HG03135 (cell line): ENCODE results near the gene ANG.
"Not testable (repeated sequence)": the region's sequence is repeated elsewhere in the genome, so short reads cannot be mapped to it uniquely, and the experiment has no call there.

Experiments
- ATAC-seq: cut with Tn5 transposase; IDR thresholded peaks from one replicate; pipeline ENCODE4 v1.9.1; 2021; ENCODE audit warnings: mild to moderate bottlenecking, moderate library complexity; ENCODE audit not compliant: unreplicated experiment

Gene ANG

DNA sequence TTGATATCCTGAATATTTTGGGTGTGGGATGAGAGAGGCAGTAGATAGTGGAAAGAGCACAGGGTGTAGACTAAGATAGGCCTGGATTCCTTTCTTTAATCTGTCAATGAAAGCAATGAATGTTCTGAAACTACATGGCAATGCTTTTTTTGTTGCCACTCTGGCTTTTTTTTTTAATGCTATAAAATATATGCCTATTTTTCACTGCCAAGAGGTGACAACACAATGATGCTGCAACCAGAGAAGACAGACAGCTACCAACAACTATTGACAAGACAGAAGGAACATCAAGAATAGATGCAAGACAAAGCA, 9.4 kb downstream of the ANG start:
- ATAC-seq: no peak

DNA sequence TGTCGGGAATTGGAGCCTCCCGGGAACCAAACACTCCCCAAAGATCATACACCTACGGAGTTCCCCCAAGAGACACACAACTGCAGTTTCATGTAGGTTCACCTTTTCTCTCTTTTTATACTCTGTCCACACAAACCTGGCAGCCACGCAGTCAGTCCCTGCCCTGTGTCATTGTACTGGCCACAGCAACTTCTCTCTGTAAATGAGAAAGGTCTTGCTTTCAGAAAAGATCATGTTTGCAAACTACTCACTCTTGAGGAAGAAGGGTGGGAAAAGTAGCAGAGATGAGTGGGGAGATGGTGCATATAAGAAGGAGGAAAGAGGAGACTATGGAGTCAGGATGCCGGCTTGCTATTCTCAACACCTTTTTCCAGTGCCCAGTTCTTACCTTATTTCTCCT, 10.4 kb downstream of the ANG start:
- no peak for ATAC-seq

DNA sequence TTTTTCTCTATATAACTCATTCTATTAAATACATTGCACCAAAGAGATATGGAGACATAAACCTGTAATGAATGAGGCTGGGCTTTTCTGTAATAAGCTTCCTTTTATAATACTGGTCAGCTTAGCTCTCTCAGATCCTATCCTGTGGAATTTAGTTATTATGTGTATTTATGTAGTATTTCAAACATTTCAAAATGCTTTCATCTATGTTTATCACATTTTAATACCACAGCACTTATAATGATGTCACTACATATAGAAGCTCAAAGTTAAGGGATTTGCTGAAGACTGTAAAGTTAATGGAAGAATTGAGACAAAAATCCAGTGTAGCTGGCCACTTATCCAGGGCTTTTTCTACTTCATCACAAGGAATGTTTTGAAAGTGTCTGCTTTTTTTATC, 11.4 kb downstream of the ANG start:
- no peak for ATAC-seq

DNA sequence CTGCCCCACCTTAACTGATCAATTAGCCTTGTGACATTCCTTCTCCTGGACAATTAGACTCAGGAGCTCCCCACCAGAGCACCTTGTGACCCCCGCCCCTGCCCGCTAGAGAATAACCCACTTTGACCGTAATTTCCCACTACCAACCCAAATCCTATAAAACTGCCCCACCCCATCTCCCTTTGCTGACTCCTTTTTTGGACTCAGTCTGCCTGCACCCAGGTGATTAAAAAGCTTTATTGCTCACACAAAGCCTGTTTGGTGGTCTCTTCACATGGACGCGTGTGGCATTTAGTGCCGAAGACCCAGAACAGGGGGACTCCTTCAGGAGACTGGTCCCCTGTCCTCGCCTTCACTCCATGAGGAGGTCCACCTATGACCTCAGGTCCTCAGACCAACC, 12.4 kb downstream of the ANG start:
- not testable (repeated sequence) for ATAC-seq

DNA sequence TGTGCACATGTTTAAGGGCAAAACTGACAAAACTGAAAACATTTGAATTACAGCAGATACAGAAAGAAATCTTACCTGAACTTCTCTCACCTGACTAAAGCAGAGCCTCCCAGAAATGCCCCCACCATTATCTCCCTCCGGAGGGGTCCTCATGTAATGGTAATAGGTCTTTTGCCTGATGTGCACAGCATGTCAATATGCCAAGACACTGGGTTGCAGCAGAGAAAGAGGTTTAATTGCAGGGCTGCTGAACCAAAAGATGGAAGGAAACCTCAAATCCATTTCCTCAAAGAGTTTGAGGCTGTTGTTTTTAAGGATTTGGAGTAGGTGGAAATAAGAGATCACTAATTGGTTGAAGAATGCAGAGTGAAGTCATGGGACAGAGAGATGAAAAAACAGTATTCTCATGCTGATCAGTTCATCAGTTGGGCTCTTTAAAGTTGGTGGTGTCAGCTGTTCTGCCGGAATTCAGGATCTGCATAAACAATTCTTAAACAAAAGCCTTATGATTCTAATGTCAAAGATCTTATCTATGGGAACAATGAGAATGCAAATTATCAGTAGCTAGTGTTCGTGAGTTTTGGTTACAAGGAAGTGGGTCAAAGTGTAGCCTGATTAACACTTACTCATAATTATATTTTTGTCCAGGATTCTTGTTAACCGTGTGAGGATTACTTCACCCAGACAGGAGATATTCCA, 18.2 kb downstream of the ANG start:
- ATAC-seq: no peak

DNA sequence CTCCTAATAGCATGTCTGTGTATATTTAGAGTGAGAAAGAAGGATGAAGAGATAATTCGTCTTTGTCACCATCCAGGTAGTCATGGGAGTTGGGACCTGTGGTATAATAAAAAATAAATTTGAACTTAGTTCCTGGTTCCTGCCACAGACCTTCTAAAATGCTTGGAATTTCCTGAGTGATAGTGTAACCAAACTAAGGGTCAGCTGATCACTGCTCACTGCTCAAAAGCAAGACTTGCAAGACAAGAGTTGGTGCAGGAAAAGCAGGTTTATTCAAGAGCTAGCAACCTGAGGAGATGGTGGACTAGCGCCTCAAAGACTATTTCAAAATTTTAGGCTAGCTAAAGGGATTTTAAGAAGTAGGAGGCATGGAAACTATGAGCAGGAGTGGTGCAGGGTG, 19.1 kb downstream of the ANG start:
- ATAC-seq: no peak

DNA sequence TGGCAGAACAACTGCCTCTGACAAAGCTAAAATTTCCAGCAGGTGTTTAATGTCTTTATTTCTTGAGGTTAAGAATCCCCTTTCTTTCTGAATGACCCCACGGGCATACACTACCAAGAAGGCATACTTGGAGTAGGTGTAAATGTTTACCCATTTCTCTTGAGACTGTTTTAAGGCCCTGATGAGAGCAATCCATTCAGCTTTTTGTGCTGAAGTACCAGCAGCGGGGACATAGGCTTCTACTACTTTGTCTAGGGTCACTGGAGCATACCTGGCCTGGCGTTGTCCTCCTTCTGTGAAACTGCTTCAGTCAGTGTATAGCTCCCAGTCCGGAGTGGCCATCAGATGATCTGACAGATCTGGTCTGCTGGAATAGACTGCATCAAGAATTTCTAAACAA, 22.7 kb downstream of the ANG start:
- ATAC-seq: no peak

DNA sequence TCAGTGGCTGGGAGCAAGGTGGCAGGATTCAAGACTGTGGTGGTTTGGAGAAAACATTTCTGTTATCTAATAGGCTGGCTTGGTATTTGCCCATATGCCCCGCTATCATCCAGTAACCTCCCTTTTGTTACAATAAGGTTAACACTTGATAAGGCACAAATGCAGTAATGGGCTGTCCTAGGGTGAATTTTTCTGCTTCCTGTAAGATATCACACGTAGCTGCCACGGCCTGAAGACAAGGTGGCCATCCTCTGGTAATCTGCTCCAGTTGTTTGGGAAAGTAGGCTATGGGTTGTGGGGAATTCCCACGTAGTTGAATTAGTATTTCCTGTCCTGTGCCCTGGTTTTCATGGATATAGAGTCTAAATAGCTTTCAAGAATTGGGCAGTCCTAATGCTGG, 23.1 kb downstream of the ANG start:
- no peak for ATAC-seq

DNA sequence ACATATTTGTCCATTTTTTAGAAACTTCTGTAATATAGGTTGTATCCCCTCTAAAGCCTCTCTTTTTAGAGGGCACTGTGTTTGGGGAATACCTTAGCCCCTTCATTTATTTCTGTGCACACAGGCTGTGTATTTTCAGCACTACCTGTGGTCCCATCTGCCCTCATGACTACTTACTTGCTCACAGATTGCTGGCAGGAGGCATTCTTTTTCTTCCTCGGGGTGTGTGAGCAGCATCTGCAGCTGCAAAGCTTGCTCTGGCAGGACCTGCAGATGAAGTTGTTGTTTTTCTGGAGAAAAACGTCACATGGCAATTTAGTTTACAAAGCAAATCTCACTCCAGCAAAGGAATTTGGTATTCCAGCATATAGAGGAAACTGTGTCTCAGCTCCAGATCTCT, 24.3 kb downstream of the ANG start:
- ATAC-seq: no peak

DNA sequence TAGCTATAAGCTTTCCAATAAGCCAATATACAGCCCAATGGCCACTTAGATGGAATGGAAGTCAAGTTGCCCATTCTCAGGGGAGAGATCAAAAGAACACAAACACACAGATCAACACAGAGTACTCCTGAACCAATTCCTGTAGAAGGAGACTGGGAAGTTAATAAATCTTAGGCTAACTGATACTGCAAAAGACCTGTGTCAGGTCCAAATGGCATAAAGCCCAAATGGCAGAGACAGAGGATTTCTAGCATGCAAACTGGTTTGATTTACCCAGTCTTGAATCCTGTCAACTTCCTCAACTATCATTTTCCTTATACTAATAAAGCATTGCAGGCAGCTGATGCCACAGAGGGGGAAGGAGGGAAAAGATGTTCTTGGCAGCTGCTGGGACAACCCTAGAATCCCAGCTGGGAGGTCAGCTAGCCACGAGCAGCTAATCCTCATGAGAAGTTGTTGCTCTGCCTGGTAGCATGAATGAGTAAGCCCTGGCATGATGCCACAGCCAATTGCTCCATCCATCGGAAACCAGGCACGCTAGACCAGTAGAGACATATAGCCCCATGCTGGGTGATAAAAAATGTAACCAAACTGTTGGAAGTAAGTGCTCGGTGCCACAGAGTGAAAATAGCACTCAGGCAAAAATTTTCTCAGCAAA, 26.2 kb downstream of the ANG start:
- no peak for ATAC-seq

DNA sequence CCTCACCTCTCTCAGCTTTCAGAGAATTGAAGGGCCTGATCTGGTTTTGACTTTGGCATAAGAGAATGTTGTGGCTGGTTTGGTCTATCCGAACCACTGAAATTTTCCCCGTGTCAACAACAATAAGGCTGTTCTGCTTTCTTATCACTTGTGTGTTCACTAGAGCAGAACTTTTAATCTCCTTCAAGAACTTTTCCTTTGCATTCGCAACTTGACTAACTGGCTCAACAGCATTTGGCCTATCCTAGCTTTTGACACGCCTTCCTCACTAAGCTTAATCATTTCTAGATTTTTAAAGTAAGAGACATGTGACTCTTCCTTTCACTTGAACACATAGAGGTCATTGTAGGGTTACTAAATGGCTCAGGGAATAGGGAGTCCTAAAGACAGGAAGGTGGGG, 31.2 kb downstream of the ANG start:
- no peak for ATAC-seq

DNA sequence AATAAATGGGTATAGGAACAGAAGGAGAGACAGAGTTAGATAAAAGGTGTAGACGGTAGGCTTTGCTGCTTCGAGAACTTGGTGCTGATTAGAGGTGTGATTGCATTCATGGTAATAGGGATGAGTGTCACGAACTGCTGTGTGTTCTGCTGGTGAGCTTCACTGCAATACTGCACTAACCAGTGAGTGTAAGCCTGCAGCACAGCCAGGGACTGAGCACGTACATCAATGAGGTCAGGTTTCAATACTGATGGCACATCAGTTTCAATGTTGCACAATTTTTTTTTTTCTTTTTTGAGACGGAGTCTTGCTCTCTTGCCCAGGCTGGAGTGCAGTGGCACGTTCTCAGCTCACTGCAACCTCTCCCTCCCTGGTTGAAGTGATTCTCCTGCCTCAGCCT, 32.2 kb downstream of the ANG start:
- no peak for ATAC-seq

DNA sequence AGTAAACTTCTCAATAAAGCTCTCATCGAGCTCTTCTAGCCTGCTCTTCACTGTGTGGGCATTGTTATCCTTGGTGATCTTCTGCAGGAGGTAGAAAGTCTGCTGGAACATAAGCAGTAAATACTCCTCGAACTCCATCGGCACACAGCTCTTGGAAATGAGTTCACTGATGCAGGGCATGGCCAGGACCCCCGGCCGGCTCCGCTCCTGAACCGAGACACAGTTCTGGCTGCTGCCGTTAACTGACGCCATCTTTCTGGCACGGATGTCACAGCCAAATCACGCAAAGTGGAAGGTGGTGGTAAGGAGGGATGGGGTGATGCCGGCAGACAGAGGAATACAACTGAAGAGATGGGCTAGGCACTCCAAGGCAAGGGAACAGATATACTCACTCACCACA, 33.5 kb downstream of the ANG start:
- no peak for ATAC-seq

DNA sequence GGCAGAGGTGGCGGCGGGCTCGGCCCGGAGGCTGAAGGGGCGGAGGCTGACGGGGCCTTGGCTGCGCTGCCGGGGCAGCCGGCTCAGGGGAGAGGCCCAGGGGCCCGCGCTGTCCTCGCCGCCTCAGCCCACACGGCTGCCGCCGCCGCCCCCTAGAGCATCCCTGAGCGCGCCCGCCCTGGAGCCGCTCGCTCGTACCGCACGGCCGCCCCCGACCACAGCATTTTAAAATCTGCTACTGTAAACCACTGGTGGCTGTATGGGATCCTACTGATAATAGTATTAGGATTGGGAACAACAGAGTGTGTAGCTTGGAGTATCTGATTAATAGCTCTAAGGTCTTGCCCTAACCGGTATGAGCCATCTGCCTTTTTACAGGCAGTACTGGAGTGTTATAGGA, 34.9 kb downstream of the ANG start:
- no peak for ATAC-seq

DNA sequence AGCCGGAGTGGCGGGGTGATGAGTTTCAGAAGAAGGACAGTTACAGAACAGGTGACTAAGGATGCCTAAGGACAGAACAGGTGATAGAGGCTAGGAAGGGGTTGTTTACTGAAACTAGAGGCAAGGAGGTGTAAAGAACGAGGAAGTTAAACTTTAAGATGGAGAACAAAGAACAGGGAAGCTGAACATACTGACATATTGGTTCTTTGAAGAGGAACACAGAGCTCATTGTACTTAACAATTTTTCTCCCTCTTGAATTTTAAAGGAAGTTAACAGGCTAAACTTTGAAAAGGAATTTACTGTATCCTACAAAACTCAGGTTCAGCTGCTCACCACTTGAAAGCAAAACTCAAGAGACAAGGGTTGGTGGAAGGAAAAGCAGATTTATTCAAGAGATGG, 37.6 kb downstream of the ANG start:
- ATAC-seq: not testable (repeated sequence)

DNA sequence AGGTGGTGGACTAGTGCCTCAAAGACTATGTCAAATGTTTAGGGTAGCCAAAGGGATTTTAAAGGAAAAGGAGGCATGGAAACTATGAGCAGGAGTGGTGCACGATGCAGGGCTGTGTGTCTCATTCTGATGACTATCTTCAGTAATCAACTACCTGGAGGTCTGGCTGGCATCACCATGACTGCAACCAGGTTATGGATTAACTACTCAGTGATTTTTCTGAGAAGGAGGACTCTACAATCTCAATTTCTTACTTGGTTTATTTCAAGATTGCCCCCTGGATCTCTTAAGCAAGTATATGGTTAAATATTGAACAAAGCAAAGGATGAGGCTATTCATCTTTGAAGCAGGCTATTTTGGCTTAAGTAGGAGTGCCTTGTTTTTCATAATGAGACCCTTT, 38.0 kb downstream of the ANG start:
- ATAC-seq: no peak

DNA sequence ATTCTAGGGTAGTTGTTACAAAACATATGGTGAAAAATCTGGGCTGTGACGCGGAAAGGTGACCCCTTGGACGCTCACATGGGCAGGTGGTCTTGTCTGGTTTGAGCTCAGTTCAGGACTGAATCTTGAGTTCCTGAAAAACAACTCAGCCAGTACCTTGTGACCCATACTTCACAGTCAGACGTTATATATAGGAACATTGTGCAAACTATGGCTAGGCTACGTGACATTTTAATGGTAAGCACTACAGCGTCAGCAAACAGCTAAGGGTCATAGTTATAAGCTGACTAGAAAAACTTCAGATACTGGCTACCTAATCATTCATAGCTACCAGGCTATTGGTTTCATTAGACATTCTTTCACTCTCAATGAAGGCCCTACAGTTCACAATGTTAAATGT, 42.3 kb downstream of the ANG start:
- ATAC-seq: no peak

DNA sequence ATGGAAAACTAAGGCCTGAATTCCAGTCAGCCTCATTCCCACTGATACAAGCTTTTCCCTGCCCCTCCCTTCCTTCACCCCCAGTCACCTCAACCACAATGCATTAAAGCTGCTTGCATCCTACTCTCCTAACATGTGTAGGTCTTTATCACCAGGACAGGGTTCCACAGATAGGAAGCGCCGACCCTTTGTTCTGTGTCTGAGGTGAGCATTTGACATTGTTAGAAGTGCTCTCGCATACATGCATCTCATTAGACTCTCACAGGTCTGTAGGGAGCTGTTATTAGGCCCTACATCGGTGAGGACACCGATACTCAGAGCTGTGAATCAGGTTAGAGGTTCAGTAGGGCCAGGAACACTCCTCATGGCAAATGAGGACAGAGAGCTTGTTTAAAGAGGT, 43.9 kb downstream of the ANG start:
- ATAC-seq: no peak

DNA sequence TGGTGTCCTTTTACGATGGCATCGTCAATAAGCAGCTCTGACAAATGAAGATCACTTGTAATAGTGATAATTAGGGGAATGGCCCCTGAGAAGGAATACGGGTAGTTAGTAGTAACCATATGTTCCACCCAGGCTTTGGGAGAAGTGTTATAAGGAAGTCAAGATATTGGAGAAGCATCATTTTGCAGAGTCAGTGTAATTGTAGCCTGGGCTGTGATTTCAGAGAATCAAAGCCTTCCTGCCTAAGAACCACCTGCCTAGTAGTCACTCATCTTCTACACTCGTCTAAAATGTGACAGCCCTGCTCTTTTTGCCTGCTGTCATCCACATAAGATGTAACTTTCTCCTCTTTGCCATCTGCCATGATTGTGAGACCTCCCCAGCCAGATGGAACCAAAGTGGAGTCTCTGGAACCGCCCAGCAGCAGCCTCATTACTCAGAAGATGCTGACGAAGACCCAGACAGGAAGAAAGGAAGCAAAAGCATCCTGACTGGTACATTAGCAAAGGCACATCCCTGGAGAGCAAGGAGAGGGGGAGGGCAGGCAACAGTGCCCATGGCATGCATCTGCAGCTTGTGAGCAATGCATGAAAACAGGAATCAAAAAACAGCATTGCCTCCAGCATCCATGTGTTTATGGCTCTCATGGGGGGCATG, 44.5 kb downstream of the ANG start:
- no peak for ATAC-seq

DNA sequence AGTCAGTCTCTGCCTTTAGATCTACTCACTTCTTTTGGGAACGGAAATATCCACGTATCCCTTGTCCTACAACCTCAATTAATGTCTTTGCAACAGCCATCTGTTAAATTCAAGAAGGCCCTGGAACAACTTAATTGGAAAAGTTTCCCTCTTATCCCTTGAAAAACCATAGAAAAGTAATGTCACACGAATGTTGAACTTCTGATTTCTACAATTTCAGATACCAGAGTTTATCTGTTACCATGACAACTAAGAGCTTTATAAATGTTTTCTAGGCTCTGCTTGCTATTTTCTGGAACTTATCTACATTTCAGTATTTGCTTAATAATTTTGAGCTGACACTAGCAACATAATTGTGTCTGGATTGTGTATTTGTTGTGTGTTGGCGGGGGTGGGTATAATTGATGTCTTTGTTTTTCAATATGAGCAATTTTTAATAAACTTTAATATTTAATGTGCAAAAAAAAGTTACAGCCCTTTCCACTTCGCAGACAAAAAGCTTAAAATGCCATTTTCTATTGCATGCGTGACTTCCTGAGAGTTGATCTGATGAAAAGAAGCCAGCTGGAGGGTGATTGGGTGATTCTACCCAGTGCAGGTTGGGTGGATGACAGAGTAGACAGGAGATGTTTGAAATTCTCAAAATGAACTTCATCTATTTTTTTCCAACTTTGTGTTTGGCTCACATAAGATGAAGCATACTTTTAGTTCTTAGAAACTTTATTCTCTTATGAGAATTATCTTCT, 45.3 kb downstream of the ANG start:
- no peak for ATAC-seq

DNA sequence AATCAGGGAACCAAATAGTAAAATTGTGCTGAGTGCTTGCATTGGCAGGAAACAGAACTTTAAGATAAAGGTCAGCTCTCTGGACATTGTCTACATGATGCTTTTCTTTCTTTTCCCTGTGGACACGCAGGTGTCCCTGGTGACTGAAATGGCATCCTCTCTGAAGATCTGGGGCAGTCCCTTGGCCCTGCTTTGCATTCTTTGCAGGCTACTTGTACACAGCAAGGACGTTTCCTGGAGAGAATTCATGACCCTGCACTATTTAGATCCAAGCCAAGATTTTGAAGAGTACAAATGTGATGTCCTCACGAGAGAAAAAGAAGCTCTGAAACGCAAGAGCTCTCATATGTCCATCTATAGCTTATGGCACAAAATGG, 45.9 kb downstream of the ANG start:
- no peak for ATAC-seq

DNA sequence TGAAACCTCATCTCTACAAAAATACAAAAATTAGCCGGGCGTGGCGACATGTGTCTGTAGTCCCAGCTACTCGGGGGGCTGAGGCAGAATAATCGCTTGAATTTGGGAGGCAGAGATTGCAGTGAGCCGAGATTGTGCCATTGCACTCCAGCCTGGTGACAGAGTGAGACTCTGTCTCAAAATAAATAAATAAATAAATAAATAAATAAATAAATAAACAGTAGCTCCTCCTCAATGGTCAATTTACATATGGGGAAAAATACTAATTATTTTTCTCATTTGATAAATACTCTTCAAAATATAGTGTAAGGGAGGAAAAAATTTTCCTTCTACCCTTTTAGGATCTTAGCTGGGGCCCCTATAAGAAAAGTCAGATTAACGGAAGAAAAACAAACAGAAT, 49.7 kb downstream of the ANG start:
- ATAC-seq: not testable (repeated sequence)
